Breast epithelium (tissue), 4 donors: ENCODE data around the gene GLUD1. TPM values are rescaled to one million over a fixed set of nuclear protein-coding genes. Genes with fewer than 3 reads are reported as not detected.
"Not testable (repeated sequence)": the region's sequence is repeated elsewhere in the genome, so short reads cannot be mapped to it uniquely, and the experiment has no call there.

Experiments used
- DNase-seq, 2 donors: peaks; one replicate each; pipeline ENCODE4 v3.0.0-alpha.2; 2019; ENCODE audit warnings: low spot score in 2 of 2
- H3K27ac ChIP-seq, 2 donors: fragments of 200-600 bp; sonication (generic) in 1 of 2; one replicate each; pipeline ENCODE4 v1.5.1; 2016 to 2019; ENCODE audit warnings: mild to moderate bottlenecking in 1 of 2
- H3K27me3 ChIP-seq, 2 donors: fragments of 200-600 bp; sonication (generic) in 1 of 2; one replicate each; pipeline versions ENCODE4 v1.5.1 to v1.6.0; 2017 to 2019; ENCODE audit warnings: control low read depth in 1 of 2, mild to moderate bottlenecking in 1 of 2
- H3K36me3 ChIP-seq: fragments of 200-600 bp; one replicate; pipeline ENCODE4 v1.5.1; 2019
- H3K4me1 ChIP-seq, 2 donors: fragments of 200-600 bp; sonication (generic); one replicate each; pipeline ENCODE4 v1.5.1; 2016 to 2019; ENCODE audit warnings: control low read depth in 1 of 2
- H3K4me3 ChIP-seq, 3 donors: fragments of 200-600 bp; sonication (generic); 1 replicate in 2 of 3; 2 replicates in 1 of 3; pipeline ENCODE4 v1.5.1; 2016 to 2019; ENCODE audit warnings: mild to moderate bottlenecking in 3 of 3, moderate library complexity in 2 of 3
- H3K9me3 ChIP-seq, 2 donors: fragments of 200-600 bp; sonication (generic) in 1 of 2; one replicate each; pipeline ENCODE4 v1.5.1; 2016 to 2019; ENCODE audit warnings: control low read depth in 1 of 2
- POLR2A ChIP-seq: fragments of 450-650 bp; IDR thresholded peaks from one replicate; pipeline ENCODE4 v1.6.1; 2016; ENCODE audit warnings: antibody characterized with exemption, mild to moderate bottlenecking, moderate library complexity
- POLR2AphosphoS5 ChIP-seq, 3 donors: sonication (generic); formaldehyde crosslinking; IDR thresholded peaks; one replicate each; pipeline ENCODE4 v1.6.1; 2017; ENCODE audit warnings: antibody characterized with exemption in 3 of 3
- intact Hi-C: fragments of 100-400 bp; cut with DNase I; formaldehyde crosslinking; loops from one replicate; pipeline ENCODE4 v1.15.1; 2023; ENCODE audit warnings: low total_unique reads
- total RNA-seq, 3 donors: library from RNA; depleted of rRNA; stranded (reverse); fragments of >200 nt; gene quantifications; one replicate each; pipeline ENCODE4 v1.1.0, GENCODE V29; 2016
- TF ChIP-seq, protein P1 (sequence below), 3 donors: fragments of 450-650 bp; IDR thresholded peaks; one replicate each; pipeline ENCODE4 v1.5.1; 2016 to 2017; ENCODE audit warnings: antibody characterized with exemption in 3 of 3, mild to moderate bottlenecking in 3 of 3, moderate library complexity in 3 of 3

GLUD1 gene
- total RNA-seq, 3 donors from 2014 or later: 171 to 210 (median 174) TPM

DNA sequence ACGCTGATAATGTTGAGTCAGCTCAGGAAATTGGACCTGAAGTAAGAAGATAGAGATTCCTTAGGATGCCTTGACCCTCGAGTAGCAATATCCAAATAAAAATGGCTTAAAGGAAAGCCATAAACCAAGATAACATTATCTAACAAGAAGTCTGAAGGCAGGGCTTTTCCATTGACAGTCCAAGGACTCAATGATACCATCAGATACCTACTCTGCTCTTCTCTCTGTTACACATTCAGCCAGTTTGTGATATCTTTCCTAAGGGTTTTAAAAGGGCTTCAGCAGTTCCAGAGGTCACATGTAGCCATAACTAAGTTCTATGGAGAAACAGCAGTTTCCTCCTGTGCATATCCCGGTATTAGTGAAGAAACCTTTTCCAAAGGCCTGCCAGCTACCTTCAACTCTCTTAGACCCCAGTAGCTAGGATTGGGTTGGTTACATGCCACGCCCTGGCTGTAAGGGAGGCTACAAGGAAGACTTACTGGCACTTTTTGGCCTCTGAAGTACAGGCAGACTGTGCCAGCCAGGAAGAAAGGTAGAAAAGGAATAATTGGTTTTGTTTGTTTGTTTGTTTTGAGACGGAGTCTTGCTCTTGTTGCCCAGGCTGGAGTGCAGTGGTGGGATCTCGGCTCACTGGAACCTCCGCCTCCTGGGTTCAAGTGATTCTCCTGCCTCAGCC lies 10.9 kb upstream of the GLUD1 start:
- Histone ChIP-seq H3K36me3 (no peaks in the 10 kb centered on the region), H3K27ac (peak overlapping the region in 1 of 2 donors; percentile 10), H3K27me3 (no peaks in the 10 kb centered on the region), H3K4me3 (no peak overlapping the region), H3K4me1 (no peaks in the 10 kb centered on the region), H3K9me3 (no peaks in the 10 kb centered on the region)
- no peak for DNase-seq
- TF ChIP-seq POLR2AphosphoS5 (IDR thresholded peaks at IDR 0.05) (no peak), POLR2A (no peak)
- TF ChIP-seq, protein P1, sequence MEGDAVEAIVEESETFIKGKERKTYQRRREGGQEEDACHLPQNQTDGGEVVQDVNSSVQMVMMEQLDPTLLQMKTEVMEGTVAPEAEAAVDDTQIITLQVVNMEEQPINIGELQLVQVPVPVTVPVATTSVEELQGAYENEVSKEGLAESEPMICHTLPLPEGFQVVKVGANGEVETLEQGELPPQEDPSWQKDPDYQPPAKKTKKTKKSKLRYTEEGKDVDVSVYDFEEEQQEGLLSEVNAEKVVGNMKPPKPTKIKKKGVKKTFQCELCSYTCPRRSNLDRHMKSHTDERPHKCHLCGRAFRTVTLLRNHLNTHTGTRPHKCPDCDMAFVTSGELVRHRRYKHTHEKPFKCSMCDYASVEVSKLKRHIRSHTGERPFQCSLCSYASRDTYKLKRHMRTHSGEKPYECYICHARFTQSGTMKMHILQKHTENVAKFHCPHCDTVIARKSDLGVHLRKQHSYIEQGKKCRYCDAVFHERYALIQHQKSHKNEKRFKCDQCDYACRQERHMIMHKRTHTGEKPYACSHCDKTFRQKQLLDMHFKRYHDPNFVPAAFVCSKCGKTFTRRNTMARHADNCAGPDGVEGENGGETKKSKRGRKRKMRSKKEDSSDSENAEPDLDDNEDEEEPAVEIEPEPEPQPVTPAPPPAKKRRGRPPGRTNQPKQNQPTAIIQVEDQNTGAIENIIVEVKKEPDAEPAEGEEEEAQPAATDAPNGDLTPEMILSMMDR (IDR thresholded peaks at IDR 0.05): no peak
- intact Hi-C loops: no loop called here

DNA sequence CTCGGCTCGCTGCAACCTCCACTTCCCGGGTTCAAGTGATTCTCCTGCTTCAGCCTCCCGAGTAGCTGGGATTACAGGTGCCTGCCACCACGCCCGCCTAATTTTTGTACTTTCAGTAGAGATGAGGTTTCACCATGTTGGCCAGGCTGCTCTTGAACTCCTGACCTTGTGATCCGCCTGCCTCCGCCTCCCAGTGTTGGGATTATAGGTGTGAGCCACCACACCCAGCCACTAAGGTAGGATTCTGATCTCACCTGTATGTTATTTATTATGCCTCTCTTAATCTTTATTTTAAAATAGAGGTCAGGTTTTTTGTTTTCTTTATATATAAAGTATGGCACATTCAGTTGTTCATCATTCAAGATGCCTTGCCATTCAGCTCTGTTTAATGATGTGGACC lies 10.1 kb upstream of the GLUD1 start:
- H3K9me3 ChIP-seq, H3K4me3 ChIP-seq, DNase-seq, H3K4me1 ChIP-seq, H3K36me3 ChIP-seq, intact Hi-C loops, H3K27ac ChIP-seq, H3K27me3 ChIP-seq: not testable (repeated sequence)

DNA sequence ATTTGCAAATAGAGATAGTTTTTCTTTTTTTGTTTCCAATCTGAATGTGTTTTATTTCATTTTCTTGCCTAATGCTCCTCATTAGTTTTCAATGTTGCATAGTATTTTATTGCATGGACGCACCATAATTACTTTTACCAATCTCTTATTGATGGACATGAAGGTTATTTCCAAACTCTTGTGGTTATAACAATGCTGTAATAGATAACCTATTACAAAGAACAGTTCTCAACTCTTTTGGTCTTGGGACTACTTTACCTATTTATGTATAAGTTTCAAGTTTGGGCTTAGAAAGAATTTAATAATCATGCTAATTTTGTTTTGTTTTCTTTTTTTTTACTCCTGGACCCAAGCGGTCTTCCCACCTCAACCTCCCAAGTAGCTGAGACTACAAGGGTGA lies 7.4 kb upstream of the GLUD1 start:
- Histone ChIP-seq H3K4me1 (no peaks in the 10 kb centered on the region), H3K27ac (no peak overlapping the region), H3K9me3 (no peaks in the 10 kb centered on the region), H3K4me3 (no peak overlapping the region), H3K36me3 (no peaks in the 10 kb centered on the region), H3K27me3 (no peaks in the 10 kb centered on the region)
- DNase-seq: no peak
- intact Hi-C loops: no loop called here
- TF ChIP-seq, protein P1 (IDR thresholded peaks at IDR 0.05): no peak
- TF ChIP-seq POLR2AphosphoS5 (IDR thresholded peaks at IDR 0.05) (no peak), POLR2A (no peak)

DNA sequence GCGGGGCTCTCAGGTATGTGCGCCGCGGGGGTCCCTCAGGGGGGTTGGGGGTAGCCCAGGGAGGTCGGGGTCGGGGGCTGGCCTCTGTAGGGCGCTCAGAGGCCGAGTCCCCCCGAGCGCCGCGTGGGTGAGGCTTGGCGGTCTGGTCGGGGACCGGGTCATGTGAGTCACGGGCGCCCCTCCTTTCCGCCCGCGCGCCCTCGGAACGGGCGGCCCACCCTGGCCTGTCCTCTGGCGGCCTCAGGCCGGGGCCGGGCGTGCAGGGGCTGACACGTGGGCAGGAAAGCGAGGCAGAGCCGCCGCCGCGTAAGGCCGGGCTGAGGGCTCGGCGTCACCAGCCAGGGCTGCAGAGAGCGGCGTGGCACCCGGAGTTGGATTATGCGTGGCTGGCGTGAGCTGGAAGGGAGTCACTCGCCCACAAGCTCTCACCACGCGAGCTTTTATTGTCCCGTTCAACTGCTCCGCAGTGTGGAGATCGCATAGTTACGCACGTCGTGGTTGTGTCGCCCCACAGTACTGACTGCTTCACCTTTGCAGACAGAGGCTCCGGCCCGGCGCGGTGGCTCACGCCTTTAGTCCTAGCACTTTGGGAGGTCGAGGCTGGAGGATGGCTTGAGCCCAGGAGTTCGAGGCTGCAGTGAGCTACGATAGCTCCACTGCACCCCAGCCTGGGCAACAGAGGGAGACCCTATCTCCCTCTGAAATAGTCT lies 748 bp upstream of the GLUD1 start:
- H3K4me3 ChIP-seq: peak overlapping the region; percentile 72 to 93 (median 86)
- no peaks in the 10 kb centered on the region for H3K9me3 ChIP-seq
- DNase-seq: peak; percentile 71
- H3K36me3 ChIP-seq: no peaks in the 10 kb centered on the region
- intact Hi-C loops: no loop called here
- no peaks in the 10 kb centered on the region for H3K27me3 ChIP-seq
- TF ChIP-seq POLR2AphosphoS5 (IDR thresholded peaks at IDR 0.05) (peak; percentile 60 to 80 (median 74)), POLR2A (no peak)
- TF ChIP-seq, protein P1 (IDR thresholded peaks at IDR 0.05): peak in 1 of 3 donors; percentile 10
- peak overlapping the region; percentile 98 to 99 for H3K27ac ChIP-seq
- no peaks in the 10 kb centered on the region for H3K4me1 ChIP-seq

DNA sequence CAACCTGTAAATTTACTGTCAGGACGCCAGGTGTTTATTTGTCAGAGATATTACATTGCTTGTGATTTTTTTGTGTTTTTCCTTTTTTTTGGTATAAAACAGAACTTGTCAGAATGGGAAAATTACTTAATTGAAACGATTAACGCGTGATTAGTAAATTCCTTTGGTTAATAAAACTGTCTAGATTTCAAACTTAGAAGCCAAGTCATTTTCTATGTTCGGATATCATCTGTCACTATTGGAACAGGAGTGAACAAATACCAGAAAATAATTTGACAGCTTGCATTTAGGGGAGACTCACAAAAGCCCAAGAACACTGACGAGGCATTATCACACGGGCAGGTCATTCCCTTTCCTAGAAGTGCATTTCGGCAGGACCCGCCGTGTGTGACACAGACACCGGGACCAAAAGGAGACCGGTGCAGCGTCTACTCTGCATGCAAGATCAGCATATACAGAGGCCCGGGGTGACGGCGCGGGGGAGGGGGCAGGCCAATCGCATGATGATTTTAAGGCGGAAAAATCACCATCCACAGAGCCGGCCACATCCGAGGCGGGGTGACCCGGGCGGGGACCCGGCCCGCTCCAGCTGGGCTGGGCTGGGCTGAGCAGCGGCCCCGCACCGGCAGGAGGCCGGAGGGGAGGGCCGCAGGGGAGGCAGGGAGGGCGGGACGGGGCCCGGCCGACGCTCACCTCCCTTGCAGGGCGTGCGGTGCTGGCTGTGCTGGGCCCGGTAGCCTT lies 841 bp downstream of the GLUD1 start:
- peak overlapping the region; percentile 98 to 99 for H3K27ac ChIP-seq
- H3K27me3 ChIP-seq: no peaks in the 10 kb centered on the region
- no peaks in the 10 kb centered on the region for H3K9me3 ChIP-seq
- H3K36me3 ChIP-seq: no peaks in the 10 kb centered on the region
- intact Hi-C loops: no loop called here
- peak; percentile 48 to 60 for DNase-seq
- no peaks in the 10 kb centered on the region for H3K4me1 ChIP-seq
- peak overlapping the region; percentile 72 to 93 (median 86) for H3K4me3 ChIP-seq
- TF ChIP-seq, protein P1 (IDR thresholded peaks at IDR 0.05): no peak
- peak in 2 of 3 donors; percentile 14 to 23 for TF ChIP-seq POLR2AphosphoS5 (IDR thresholded peaks at IDR 0.05)
